Eye (tissue), 1 donor: Measurements from ENCODE around the gene ADNP2.

Experiments used
- DNase-seq: peaks from one replicate; pipeline ENCODE4 v3.0.0-alpha.2; 2015

The ADNP2 gene

DNA sequence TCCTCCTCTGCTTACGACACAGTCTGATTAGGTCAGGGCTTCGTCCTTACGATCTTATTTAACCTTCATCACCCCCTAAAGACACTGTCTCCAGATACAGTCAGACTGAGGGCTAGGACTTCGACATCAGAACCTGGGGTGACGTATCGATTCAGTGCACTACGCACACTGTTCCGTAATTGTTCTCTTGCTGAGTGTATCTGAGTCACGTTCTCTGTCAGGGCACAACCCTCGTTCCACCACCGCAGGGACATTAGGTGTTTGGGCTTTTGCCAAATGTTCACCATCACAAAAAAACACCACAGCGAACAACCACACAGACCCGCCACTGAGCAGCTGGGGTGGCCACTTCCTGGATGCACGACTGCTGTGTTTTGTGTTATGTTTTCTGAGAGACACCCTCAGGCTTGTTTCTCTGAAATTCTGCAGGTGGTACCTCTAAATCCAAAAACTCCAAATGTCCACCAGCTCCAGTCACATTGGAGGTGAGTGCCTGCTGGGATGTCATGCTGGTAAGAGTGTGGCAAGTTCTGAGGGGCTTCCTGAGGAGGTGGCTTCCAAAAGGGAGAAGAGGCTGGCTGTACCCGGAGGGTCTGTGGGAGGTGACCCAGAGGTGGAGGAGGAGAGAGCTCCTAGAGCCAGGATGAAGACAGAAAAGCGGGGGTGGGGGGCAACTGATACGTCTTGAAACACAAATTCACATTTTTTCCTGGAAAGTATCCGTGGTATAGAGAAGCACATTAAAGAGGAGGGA, 66.6 kb downstream of the ADNP2 start:
- no peak for DNase-seq

- no peak for DNase-seq
Measured at GRCh38 chr18:80176334-80177073, 67.4 kb downstream of the ADNP2 start.

GRCh38 chr18:80177128-80177527, 68.1 kb downstream of the ADNP2 start:
- DNase-seq = no peak

DNA sequence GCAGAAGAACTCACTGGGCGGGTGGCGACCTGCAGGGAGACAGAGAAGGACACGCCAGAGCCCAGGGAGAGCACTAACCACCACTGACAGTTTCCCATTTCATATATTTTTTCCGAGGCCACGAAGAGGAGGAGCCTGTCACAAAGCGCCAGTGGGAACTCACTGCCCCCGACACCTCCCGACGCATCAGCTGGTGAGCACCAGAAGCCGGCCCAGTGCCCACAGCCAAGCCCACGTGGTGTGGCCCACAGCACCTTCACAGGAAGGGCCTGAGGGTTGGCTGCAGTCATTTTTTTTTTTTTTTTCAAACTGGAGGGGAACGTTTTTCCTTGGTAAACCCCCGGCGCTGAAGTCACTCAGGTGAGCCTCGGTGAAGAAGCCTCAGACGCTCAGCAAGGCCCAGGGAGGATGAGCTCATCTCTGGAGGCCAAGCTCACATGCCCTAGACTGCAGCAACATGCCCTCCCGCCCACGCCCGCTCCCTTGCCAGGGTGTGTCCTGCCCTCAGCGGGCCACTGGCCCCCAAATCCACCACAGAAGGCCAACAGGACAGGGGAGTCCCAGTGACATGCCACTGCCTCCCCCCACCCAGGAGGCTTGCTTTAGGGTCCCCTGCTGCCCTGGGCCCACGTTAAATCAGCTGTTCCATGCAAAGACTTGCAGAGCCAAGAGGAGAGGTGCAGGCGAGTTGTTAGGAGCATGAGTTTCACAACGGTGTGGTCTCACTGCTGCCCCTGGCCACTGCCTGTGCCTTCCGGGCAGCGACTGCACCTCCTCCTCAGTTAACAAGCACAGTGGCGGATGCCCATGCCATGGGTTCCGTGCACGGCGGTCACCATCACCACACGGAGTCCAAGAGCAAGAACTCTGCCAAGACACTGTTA, 70.1 kb downstream of the ADNP2 start:
- no peak for DNase-seq

DNA sequence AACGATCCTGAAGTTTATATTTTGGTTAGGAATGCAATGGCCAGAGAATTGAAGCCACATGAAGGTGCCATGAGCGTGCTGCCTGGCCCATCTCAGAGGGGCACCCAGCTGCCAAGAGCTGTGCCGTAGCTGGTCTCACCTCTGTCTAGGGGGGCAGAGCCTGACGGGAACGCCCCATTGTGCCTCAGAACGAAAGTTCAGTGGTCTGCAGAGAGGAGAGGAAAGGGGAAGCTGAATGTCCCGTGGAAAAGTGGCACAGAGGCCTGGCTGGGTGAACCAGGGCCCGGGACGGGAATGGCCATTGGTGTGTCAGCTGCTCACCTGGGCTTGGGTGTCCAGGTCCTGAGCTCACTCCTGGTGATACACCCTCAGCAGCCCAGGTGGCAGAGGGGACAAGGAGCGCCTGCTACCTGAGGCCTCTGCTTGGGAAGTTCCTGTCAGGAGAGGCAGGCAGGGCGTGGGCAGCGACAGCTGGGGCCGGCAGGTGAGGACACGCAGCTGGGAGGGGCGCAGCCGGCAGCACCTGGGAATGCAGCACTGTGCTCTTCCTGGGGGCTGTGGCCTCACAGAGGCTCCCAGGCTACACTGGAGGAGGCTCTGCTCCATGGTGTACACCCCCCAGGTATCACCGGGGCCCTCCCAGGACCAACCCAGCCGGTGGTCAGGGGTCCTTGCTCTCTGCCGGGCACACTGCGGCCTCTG, 70.9 kb downstream of the ADNP2 start:
- no peak for DNase-seq

DNA sequence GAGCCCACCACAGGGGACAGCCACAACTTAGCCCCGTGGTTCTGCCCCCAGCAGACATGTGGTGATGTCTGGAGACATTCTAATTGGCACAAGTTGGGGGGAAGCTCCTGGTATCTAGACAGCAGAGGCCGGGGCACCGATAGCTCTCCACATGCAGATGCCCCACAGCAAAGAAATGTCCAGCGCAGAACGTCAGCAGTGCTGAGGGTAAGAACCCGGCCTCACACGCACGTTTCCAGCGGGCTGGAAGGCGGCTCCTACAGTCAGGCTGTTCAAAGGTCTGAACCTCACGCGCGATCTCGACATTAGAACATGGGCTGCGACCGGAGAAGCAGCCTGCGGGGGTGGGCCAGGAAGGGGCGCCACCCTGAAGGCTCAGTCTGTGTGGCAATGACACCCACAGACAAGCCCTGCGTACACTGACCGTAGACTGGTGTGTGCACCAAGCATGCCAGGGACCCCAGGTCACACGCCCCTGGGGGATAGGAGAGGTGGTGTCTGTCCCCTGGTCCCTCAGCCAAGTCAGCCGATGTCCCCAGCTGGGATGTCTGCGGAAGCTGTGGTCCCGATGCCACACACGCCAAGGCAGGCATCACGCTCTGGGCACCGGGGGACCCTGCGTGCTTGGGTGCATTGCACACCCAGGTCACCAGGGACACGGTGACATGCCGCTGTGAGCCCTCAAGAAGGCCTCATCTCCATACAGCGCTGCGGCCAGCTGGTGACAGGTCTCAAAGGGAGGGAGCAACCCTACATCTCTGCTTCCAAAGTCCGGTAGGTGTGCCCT, 71.9 kb downstream of the ADNP2 start:
- no peak for DNase-seq

GRCh38 chr18:80181642-80182461, 72.8 kb downstream of the ADNP2 start:
- DNase-seq = no peak

GRCh38 chr18:80182855-80183254, 73.8 kb downstream of the ADNP2 start:
- DNase-seq = no peak

- no peak for DNase-seq
Measured at GRCh38 chr18:80183273-80184050, 74.4 kb downstream of the ADNP2 start.

DNA sequence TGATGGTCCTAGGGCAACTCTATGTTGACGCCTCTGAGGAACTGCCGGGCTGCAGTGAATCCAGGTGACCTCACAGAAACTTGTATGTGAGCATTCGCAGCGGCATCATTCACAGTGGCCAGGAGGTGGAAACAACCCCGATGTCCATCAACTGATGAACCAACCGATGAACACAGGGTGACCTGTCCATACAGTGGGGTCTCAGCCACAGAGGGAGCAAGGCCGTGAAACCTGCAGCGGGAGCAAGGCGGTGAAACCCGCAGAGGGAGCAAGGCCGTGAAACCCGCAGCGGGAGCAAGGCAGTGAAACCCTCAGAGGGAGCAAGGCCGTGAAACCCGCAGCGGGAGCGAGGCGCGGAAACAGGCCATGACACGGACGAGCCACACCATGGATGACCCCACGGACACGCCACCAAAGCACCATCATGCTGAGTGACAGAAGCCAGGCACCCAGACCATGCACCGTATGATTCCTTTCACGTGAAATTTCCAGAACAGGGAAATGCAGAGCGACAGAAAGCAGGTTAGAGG, 75.2 kb downstream of the ADNP2 start:
- DNase-seq = no peak

GRCh38 chr18:80185545-80185944, 76.5 kb downstream of the ADNP2 start:
- DNase-seq = no peak

DNA sequence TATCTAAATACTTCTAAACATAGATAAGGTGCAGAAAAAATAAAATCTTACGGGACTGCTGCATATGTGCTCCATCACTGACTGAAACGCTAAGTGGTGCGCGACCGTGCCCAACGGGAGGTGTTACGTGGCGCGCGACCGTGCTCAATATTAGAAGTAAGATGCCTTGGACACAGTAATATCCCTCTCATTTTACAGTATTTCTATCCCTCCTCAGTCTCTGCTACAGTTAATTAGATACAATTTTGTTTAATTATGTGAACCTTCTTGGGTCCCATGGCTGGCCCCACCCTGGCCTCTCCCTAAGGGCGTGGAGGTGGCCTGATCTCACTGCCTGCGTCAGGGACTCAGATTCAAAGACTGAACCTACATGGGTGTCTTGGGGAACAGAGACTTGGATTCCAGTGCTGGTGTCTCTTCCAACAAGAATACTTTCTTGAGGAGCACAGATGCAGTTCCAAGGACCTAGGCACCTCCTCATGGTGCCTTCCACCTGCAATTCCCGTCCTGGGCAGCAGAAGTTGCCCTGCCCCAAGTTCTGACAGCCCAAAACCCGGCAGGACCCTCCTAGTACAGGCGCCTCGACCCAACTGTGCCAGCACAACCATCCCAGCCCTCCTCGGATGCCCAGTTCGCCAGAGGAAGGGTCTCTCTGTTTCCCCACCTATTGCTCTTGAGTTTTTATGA, 79.0 kb downstream of the ADNP2 start:
- no peak for DNase-seq

DNA sequence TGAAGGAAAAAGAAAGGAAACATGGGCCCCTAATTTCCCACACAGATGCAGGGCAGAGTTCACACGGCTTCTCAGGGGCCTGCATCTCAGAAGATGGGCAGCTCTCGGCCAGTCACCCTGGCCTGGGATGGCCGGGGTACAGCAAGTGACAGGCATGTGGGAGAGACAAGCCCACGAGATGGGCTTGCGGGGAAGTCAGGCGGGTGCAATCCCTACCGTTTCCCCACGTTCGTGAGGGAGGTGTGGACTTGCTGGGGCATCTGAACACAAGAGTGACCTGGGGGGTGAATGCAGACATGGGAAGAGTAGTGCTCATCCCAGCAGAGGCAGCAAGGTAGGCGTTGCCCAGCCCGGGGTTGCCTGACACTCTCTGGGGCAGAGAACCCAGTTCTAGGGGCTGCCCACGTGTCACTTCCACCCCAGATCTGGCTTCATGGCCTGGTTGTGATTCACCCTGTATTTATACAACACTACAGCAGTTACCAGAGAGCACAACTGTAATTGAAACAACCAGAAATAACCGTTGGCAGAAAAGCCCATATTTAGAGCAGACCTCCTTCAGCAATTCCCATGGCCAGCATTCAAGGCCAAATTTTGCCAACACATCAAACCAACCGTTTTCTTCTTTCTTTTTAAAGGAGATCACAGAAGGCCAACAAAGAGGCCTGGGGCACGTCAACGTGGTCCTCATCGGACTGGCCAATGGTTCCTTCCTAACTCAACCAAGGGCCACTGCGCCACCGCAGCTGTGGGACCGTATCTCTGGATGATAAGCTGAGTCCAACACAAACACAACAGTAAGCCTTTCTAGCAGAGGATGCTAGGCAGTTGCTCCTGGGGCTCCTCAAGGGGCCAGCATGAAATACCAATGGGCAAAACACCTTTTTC, 79.8 kb downstream of the ADNP2 start:
- no peak for DNase-seq

DNA sequence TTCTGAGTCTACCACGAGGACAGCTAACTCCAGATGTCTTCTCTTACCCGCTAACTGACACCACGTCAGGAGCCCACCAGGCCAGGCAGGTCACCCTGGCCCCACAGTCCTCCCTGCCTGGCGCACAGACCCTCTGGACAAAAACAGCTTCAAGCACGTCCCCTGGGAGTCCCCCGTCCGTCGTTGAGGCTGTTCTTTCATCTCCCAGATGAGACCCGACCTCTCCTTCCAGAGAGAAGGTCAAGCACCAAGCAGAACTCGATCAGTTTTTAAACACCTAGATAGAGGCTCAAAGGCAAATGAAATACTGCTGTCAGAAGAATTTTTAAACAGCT, 80.4 kb downstream of the ADNP2 start:
- DNase-seq = no peak
